ENCODE results near the gene GRB14.
"Not testable (repeated sequence)": the region's sequence is repeated elsewhere in the genome, so short reads cannot be mapped to it uniquely, and the experiment has no call there.

The GRB14 gene

GRCh38 chr2:164479460-164479859, 141.8 kb downstream of the GRB14 start:
- no peak for DNase-seq

- no peak for DNase-seq
Observed at GRCh38 chr2:164478205-164478604, 143.1 kb downstream of the GRB14 start.

GRCh38 chr2:164474873-164475272, 146.4 kb downstream of the GRB14 start:
- DNase-seq, result no peak

GRCh38 chr2:164473021-164473420, 148.3 kb downstream of the GRB14 start:
- no peak for DNase-seq

- DNase-seq, result not testable (repeated sequence)
Observed at GRCh38 chr2:164465047-164465446, 156.2 kb downstream of the GRB14 start.

- DNase-seq, result no peak
Observed at GRCh38 chr2:164464376-164464775, 156.9 kb downstream of the GRB14 start.

GRCh38 chr2:164458792-164459191, 162.5 kb downstream of the GRB14 start:
- no peak for DNase-seq

GRCh38 chr2:164457271-164457670, 164.0 kb downstream of the GRB14 start:
- no peak for DNase-seq

- DNase-seq, result no peak
Observed at GRCh38 chr2:164456619-164457018, 164.7 kb downstream of the GRB14 start.

GRCh38 chr2:164453656-164454305, 167.5 kb downstream of the GRB14 start:
- no peak for DNase-seq

- DNase-seq, result no peak
Observed at GRCh38 chr2:164450278-164450677, 171.0 kb downstream of the GRB14 start.

- no peak for DNase-seq
Observed at GRCh38 chr2:164449706-164450105, 171.6 kb downstream of the GRB14 start.

- DNase-seq, result no peak
Observed at GRCh38 chr2:164447660-164448059, 173.6 kb downstream of the GRB14 start.
